Embryonic facial prominence (tissue), 1 donor: ENCODE measurements around the gene PARS2.
"Not testable (repeated sequence)": the region's sequence is repeated elsewhere in the genome, so short reads cannot be mapped to it uniquely, and the experiment has no call there.

ENCODE experiments used
- DNase-seq: peaks from one replicate; pipeline ENCODE4 v3.0.0-alpha.2; 2016; ENCODE audit errors: extremely low spot score

Gene PARS2

DNA sequence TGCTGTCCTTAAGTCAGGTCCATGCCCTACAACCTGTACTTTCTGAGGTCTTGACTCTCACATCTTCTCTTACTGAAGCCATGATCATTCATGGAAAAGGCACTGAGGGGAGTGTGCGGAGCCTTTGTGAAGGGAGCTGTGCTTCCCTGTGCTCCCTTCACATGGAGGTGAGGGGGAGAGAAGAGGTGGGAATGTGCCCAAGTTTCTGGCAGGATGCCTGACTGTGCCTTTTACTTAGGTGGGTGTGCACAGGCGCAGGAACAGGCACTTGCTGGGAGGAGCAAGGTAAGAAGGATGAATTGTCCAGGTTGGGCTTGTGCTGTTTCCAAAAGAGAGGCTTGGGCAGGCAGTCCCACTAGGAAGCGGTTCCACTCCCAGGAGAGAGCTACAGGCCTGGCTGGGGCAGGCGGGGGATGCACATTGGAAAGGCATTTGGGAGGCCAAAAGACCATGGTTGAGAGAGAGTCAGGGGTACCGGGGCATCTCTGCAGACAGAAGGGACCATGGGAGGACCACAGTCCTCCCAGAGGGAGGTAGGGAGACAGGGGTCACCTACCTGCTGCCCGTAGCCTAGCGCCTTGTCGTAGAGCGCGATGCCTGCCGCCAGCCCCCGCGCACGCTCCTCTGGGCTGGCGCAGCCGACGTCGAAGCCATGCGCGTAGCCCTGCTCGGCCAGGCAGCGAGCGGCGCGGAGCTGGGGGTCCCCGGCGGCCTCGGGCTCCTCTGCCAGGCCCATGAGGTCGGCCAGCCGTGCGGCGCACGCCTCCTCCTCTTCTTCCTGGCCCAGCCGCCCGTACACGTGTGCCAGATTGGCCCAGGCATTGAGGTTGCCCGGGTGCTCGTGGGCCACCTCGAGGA is 35.9 kb upstream of the PARS2 start:
- no peak for DNase-seq

DNA sequence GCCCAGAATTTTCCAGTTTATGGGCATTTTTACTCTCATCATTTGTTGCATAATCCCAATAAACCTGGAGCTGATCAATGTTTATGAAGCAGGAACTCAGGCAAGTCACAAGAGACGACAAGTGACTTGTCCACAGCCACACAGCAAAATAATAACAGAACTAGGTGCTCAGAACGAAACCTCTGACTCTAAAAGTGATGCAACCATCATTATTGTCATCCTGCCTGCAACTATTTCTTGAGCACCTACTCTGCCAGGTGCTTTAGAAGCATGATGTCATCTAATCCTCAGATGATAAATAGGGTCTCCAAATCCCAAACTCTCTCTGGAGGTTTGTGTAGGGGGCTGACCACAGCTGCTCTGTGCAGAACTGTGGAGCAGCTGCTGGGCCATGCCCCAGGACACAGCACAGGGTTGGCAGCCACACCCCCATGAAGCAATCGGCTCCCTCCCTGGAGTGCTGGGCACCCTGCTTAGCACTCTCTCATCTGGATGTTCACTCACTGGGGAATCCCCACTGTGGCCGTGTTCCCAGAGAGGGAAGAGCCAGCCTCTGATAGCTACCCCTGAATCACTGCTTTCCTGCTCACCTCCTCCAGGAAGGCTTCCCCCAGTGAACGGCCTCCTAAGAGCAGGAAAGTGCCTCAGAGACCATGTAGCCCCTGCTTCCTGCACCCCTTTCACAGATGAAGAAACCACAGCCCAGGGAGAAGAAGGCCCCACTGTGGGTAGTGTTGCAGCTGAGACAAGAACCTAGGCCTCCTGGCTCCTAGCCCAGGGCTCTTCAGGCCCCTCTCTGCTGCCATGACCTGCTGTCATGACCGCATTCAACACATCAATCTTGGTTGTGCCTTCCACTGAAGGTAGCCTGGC is 34.7 kb upstream of the PARS2 start:
- DNase-seq = no peak

- no peak for DNase-seq
Observed at GRCh38 chr1:54798206-54798605, 33.9 kb upstream of the PARS2 start.

- no peak for DNase-seq
Observed at GRCh38 chr1:54796902-54797301, 32.6 kb upstream of the PARS2 start.

DNA sequence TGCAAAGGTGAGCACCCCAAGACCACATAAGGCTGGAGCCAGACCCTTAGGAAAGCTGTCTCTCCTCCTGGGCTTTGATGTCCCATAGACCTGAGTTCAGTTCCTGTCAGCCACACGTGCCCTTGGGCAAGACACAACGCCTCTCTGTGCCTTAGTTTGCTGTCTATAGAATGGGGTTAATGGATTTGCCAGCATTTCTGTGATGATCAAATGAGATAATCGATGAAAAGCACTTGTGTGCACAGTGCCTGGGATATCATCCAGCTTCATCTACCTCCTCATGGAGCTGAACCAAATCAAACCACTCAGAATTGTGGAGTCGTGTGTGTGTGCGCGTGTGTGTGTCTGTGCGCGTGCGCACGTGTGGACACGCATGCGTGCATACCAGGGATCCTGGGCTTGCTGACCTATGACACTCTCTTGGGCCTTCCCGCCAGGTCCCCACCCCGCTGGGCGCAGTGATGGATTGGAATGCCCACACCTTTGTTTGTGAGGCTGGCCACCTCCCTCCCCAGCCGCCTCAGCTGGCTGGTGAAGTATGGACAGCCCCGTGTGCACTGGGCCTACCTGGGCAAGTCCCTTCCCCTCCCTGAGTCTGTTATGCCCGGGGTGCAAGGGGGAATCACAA is 31.6 kb upstream of the PARS2 start:
- no peak for DNase-seq

GRCh38 chr1:54795356-54795665 is 31.0 kb upstream of the PARS2 start:
- DNase-seq = no peak

DNA sequence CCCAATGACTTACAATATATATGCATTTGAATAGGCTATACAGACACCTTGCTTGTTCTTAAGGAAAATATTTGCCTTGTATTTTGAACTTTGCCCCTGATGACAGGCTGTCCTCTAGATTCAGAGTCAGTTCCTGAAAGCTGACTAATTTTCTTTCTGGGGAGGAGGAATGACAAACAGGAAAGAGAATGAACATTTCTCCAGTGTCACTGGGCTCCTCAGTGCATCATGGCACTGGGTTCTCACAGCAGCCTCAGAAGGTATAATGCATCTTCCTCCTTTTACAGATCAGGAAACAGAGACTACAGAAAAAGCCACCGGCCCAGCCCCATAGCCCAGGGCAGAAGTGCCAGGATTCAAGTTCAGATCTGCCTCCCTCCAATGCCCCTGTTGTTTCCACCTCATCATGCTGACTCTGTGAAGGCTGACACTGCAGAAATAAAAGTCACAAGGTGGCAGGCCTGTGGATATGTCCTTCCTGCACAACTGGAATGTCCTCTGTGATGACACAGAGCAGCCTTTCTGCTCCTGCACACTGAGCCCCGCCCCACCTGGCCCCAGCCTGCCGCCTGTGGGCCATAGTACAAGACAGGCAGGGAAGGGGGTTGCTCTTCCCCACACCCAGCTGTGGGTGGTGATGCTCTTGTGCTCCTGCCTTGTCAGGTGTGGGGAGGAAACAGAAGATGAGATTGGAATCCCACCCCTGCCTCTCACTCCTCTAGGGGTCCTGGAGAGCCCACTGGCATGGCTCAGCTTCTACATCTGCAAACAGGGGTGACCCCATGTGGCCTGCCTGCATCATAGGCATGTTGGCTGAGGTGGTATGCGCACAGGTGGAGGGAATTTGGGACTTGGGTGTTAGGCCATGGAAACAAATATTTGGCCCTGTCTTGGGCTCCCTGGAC is 30.4 kb upstream of the PARS2 start:
- no peak for DNase-seq

DNA sequence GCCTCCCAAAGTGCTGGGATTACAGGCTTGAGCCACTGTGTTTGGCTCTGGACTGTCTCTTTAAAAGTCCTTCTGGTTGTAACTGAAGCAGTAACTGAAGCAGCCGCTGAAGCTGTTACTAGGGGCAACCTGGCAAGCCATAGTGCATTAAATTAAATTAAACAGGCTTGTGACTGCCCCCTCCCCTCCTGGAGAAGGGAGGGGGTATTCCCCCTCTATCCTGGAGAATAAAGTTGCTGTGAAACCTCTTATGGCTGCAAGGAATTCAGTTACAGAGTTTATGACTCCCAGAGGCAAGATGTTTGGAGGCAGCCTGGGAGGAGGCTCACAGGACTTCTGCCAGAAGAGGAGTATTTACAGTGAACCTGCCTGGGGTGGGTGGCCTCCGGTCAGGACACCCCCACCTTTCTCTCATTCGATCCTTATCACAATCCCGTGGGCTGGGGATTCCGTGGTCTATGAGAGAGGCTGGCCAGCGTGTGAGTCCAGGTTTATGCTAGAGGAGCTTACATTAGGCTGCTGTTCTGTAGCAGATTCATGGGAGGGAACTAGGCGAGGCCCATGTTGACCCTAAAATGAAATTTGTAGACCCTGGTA is 28.5 kb upstream of the PARS2 start:
- DNase-seq = peak; percentile 77

DNA sequence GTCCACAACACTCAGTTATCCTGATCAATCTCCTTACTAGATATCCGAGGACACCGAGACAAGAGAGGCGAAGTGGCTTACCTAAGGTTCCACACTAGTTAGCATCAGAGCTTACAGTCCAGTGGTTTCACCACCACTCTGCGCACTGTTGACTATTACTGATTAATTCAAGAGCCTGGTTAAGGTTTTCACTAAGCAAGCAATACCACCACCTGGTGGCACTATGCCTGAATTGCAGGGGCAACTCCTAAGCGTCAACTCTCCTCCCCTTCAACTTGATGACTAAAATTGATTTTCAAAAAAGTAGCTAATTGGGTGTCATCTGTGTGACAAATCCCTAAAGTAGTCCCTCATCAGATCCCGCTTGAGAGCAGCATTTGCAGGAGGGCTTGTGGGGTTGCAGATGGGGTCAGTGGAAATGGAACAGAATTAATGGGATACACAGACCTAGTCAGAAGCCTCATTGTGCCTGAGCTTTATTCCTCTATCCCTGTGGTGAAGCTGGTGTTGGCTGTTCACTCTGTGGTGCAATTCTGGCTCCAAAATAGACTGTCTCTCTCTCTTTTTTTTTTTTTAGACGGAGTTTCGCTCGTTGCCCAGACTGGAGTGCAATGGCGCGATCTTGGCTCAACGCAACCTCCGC is 27.7 kb upstream of the PARS2 start:
- DNase-seq = no peak

- DNase-seq = no peak
Observed at GRCh38 chr1:54788459-54788858, 24.1 kb upstream of the PARS2 start.

GRCh38 chr1:54787604-54788003 is 23.3 kb upstream of the PARS2 start:
- DNase-seq = no peak

DNA sequence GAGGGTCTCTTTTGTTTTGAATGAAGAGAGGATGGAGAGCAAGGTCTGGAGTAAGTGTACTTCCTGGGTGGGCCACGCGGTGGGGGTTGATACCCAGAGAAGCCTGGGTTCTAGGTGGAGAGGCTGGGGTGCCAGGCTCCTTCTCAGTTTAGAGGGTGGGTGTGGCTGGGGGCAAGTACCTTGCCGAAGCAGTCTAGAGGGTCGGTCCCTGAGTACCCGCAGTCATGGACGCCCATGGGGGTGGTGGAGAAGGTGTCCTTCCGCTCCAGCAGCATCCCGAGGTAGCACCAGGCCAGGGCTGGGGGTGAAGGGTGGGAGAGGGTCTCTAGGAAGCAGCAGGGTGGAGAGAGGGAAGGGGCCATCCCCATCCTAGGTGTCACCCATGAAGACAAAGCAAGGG is 22.5 kb upstream of the PARS2 start:
- DNase-seq = no peak

DNA sequence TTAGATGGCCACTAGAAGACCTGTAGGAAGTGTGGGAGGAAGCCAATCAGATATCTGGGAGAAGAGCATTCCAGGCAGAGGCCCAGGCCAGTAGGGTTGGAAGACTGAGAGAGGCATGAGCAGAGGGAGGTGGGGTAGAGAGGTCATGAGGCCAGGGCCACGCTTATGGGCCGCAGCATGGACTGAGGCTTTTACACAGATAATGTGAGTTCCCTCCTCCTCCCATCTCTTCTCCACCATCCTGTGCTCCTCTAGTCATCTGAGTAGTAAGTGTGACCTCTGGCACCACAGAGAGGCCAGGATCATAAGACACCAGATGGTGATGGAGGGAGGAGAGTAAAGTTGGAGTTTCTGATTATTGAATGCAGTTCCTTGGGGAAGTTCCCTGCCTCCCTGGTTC is 19.7 kb upstream of the PARS2 start:
- no peak for DNase-seq

DNA sequence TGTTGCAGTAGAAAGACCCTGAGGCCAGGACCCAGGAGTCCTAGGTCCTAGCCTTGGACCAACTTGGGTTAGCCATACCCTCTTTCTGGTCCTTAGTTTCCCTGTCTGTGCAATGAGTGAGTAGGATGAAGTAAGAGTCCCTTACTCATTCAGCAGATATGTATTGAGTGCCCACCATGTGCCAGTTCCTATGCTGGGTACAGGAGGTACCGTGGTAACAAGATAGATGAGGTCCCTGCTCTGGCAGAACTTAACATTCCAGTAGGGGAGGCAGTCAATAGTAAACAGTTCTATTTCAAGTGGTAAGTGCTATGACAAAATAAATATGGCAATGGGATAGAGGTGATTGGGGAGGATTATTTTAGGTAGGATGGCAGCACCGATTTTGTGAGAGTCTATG is 18.3 kb upstream of the PARS2 start:
- no peak for DNase-seq

DNA sequence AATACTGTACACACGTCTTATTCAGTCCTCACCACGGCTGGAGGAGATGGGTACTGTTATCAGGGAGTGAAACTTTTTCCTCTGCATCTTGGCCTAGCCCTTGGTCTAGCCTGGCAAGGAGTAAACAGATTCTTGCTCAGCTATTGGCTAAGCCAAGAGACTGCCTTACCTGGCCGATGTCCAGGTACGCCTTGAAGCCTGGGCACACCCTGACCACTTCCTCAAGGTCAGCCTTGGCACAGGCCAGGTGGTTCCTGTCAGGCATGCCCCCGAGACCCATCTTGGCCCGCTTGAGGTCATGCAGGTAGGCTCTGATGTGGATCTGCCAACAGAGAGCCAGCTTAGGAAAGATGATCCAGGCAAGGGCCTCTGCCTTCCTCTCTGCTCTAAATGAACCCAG is 17.8 kb upstream of the PARS2 start:
- no peak for DNase-seq

DNA sequence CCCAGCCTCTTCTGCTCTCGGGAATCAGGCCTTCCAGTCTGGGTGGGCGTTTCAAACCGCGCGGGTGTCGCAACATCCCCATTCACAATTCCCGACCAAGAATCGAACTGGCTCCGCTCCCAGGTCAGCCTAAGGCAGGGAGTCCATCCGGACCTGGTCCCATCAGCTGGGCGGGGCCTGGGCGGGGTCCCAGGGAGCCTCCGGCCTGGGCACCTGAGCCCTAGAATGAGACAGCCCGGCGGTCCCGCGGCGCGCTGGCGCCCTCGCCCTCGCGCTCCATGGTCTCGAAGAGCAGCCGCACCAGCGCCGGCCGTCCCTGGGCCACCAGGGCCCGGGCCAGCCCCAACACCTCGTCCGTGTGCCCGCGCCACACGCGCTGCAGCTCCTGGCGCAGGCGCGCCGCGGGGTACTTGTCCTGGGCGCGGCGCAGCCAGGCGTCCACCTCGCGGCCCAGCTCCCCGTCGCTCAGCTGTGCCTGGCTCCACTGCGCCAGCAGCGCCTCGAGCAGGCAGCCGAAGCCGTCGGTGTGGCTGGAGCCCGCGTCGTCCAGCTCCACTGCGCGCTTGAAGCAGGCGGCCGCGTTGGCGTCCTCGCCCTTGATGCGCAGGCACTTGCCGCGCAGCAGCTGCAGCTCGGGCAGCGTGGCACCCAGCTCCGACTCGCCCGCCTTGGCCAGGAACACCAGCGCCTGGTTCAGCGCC is 16.9 kb upstream of the PARS2 start:
- DNase-seq = no peak

- no peak for DNase-seq
Observed at GRCh38 chr1:54777431-54777830, 13.1 kb upstream of the PARS2 start.

DNA sequence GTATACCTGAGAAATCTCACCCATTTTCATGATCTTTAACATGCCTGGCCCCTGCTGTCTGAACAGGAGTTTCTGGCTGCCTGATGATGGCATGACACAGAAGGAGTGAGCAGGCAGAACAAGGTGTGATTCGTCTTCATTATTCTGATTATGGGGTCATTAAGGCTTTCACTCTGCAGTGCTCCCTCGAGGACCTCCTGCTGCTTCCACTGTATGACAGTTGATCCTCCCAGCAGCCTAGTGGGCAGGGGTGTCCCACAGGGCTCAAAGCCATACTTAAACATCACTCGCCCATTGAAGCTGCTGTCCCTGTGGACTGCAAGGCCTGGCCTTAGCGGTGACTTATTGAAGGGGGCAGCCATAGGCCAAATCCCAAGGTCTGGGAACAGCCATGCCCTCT is 12.7 kb upstream of the PARS2 start:
- DNase-seq = no peak

GRCh38 chr1:54775828-54776721 is 11.8 kb upstream of the PARS2 start:
- DNase-seq = not testable (repeated sequence)
